ENCODE results near the gene ARHGEF6.

DNA sequence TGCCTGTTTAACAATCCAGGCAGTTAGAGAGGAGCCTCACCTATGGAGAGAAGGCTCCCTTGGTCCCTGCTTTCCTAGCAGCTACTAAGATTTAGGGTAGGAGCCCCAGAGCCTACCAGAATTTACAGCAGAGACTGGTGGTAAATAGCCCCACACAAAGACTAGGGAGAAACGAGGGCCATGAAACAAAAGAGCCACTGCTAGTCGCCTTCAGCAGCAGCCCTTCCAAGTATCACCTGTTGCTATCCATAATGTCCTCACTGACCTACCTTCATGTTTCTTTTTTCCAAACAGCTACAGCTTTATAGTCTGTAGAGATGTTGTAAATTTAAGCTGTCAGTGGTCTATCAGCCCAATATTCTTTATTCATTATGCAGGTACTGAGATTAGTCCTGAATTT lies 25.3 kb downstream of the ARHGEF6 start:
- TF ChIP-seq, protein P1, sequence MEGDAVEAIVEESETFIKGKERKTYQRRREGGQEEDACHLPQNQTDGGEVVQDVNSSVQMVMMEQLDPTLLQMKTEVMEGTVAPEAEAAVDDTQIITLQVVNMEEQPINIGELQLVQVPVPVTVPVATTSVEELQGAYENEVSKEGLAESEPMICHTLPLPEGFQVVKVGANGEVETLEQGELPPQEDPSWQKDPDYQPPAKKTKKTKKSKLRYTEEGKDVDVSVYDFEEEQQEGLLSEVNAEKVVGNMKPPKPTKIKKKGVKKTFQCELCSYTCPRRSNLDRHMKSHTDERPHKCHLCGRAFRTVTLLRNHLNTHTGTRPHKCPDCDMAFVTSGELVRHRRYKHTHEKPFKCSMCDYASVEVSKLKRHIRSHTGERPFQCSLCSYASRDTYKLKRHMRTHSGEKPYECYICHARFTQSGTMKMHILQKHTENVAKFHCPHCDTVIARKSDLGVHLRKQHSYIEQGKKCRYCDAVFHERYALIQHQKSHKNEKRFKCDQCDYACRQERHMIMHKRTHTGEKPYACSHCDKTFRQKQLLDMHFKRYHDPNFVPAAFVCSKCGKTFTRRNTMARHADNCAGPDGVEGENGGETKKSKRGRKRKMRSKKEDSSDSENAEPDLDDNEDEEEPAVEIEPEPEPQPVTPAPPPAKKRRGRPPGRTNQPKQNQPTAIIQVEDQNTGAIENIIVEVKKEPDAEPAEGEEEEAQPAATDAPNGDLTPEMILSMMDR (IDR thresholded peaks at IDR 0.05), result no peak
- TF ChIP-seq POLR2A (IDR thresholded peaks at IDR 0.05), result no peak
